GM19099 (cell line): ENCODE results near the gene CFAP141.
A peak's percentile ranks its signal among the peaks of the same experiment; 100 is the strongest.

Experiments
- POLR2A ChIP-seq: IDR thresholded peaks from 3 replicates; pipeline ENCODE4 v1.6.1; 2011; ENCODE audit warnings: low read depth; ENCODE audit not compliant: insufficient read length; ENCODE audit errors: extremely low read depth

CFAP141 gene

GRCh38 chr1:154213274-154213673, 7.1 kb upstream of the CFAP141 start:
- no peak for TF ChIP-seq POLR2A

- TF ChIP-seq POLR2A: no peak
Measured at GRCh38 chr1:154212083-154212482, 6.0 kb upstream of the CFAP141 start.

GRCh38 chr1:154208677-154209388, 2.7 kb upstream of the CFAP141 start:
- TF ChIP-seq POLR2A: no peak

- TF ChIP-seq POLR2A: no peak
Measured at GRCh38 chr1:154207262-154207661, 1.1 kb upstream of the CFAP141 start.

- TF ChIP-seq POLR2A: no peak
Measured at GRCh38 chr1:154199563-154199879, 6.6 kb downstream of the CFAP141 start.

- TF ChIP-seq POLR2A: no peak
Measured at GRCh38 chr1:154198756-154199562, 7.2 kb downstream of the CFAP141 start.

GRCh38 chr1:154193821-154194220, 12.3 kb downstream of the CFAP141 start:
- no peak for TF ChIP-seq POLR2A

- no peak for TF ChIP-seq POLR2A
Measured at GRCh38 chr1:154192476-154192875, 13.7 kb downstream of the CFAP141 start.

GRCh38 chr1:154191990-154192461, 14.1 kb downstream of the CFAP141 start, which contains the start of gene TPM3:
TPM3 (minus strand) TSS chr1:154192100; CDS start chr1:154192018, 82 bp downstream.
- TF ChIP-seq POLR2A: no peak

GRCh38 chr1:154190550-154190949, 15.6 kb downstream of the CFAP141 start:
- TF ChIP-seq POLR2A: no peak

- no peak for TF ChIP-seq POLR2A
Measured at GRCh38 chr1:154186852-154187501, 19.2 kb downstream of the CFAP141 start.

GRCh38 chr1:154186177-154186576, 20.0 kb downstream of the CFAP141 start:
- TF ChIP-seq POLR2A: no peak

GRCh38 chr1:154183046-154183915, 22.9 kb downstream of the CFAP141 start:
- TF ChIP-seq POLR2A: peak; percentile 97

- peak; percentile 56 for TF ChIP-seq POLR2A
Measured at GRCh38 chr1:154182344-154183045, 23.6 kb downstream of the CFAP141 start.
